GM12891 (cell line): ENCODE measurements around the gene DNAH10.

ENCODE experiments used
- POLR2A ChIP-seq: IDR thresholded peaks from 2 replicates; pipeline ENCODE4 v1.6.1; 2011; ENCODE audit warnings: low read depth, low read length, control low read depth
- POLR2AphosphoS5 ChIP-seq: IDR thresholded peaks from 2 replicates; pipeline ENCODE4 v1.6.1; 2011; ENCODE audit warnings: low read depth, low read length, control low read depth
- TAF1 ChIP-seq: IDR thresholded peaks from 2 replicates; pipeline ENCODE4 v1.6.1; 2011; ENCODE audit warnings: low read depth, low read length, control low read depth

DNA sequence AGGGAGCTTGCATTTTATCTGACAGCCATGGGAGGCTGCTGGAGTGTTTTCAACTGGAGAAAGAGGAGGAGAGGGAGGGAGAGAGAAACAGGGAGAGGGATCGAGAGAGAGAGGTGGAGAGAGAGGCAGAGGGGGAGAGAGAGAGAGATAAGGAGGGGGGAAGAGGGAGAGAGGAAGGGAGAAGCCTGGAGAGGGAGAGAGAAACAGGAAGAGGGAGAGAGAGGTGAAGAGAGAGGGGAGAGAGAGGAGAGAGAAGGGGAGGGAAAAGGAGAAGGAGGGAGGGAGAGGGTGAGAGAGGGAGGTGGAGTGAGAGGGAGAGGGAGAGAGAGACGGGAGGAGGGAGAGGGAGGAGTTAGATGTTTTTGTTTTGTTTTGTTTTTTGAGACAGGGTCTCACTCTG lies 45.6 kb downstream of the DNAH10 start:
- TF ChIP-seq POLR2AphosphoS5 (no peak), TAF1 (no peak), POLR2A (no peak)
